Measurements from ENCODE around the gene CCDC81.

- no peak for TF ChIP-seq CTCF (IDR thresholded peaks at IDR 0.05)
- no peak for TF ChIP-seq POLR2A (IDR thresholded peaks at IDR 0.05)
- no peak for TF ChIP-seq EP300 (IDR thresholded peaks at IDR 0.05)
Measured at GRCh38 chr11:86414032-86414431, 39.3 kb downstream of the CCDC81 start.
